CD4-positive, alpha-beta T cell treated with Interleukin-12 subunit alpha and Interleukin-12 subunit beta, for 1 hour (primary cell): Measurements from ENCODE around the gene LMBR1L.

Experiments
- DNase-seq: peaks from one replicate; pipeline ENCODE4 v3.0.0-alpha.2; 2020

Gene LMBR1L

GRCh38 chr12:49051777-49052438, 58.7 kb downstream of the LMBR1L start:
- DNase-seq: no peak

- no peak for DNase-seq
These were observed 59.3 kb downstream of the LMBR1L start for GRCh38 chr12:49051373-49051764.

- no peak for DNase-seq
These were observed 59.9 kb downstream of the LMBR1L start for GRCh38 chr12:49050507-49051372.

- DNase-seq: no peak
These were observed 61.0 kb downstream of the LMBR1L start for GRCh38 chr12:49049566-49050224.

GRCh38 chr12:49048953-49049352, 61.7 kb downstream of the LMBR1L start:
- DNase-seq: no peak
